Renal pelvis (tissue), 4 donors: Measurements from ENCODE around the gene KRT4. TPM values are rescaled to one million over a fixed set of nuclear protein-coding genes. Genes with fewer than 3 reads are reported as not detected.

Experiments
- DNase-seq: peaks from one replicate; pipeline ENCODE4 v3.0.0-alpha.2; 2013
- polyA plus RNA-seq, 3 donors: library from polyadenylated mRNA; unstranded; fragments of 120-200 nt; gene quantifications; one replicate each; pipeline ENCODE4 v1.2.1, GENCODE V29; 2013; ENCODE audit not compliant: insufficient read length in 3 of 3

The KRT4 gene
- polyA plus RNA-seq, 3 donors, result 0.40 to 0.65 (median 0.51) TPM

- no peak for DNase-seq
Observed at GRCh38 chr12:52794479-52795331, 19.2 kb downstream of the KRT4 start.

GRCh38 chr12:52792185-52793029 lies 21.5 kb downstream of the KRT4 start:
- DNase-seq, result no peak

- no peak for DNase-seq
Observed at GRCh38 chr12:52791271-52792184, 22.4 kb downstream of the KRT4 start.

GRCh38 chr12:52790427-52791270 lies 23.3 kb downstream of the KRT4 start:
- DNase-seq, result no peak

GRCh38 chr12:52789637-52790426 lies 24.1 kb downstream of the KRT4 start:
- DNase-seq, result peak; percentile 26

- DNase-seq, result no peak
Observed at GRCh38 chr12:52788876-52789636, 24.9 kb downstream of the KRT4 start.

GRCh38 chr12:52788192-52788875 lies 25.6 kb downstream of the KRT4 start:
- no peak for DNase-seq

GRCh38 chr12:52787324-52788191 lies 26.4 kb downstream of the KRT4 start:
- no peak for DNase-seq

- no peak for DNase-seq
Observed at GRCh38 chr12:52784909-52785308, 29.0 kb downstream of the KRT4 start.

- DNase-seq, result no peak
Observed at GRCh38 chr12:52783563-52784316, 30.2 kb downstream of the KRT4 start.

GRCh38 chr12:52782502-52782901 lies 31.4 kb downstream of the KRT4 start:
- no peak for DNase-seq

GRCh38 chr12:52781399-52782082 lies 32.4 kb downstream of the KRT4 start:
- DNase-seq, result no peak

- no peak for DNase-seq
Observed at GRCh38 chr12:52779914-52780313, 34.0 kb downstream of the KRT4 start.

GRCh38 chr12:52778833-52779232 lies 35.1 kb downstream of the KRT4 start:
- no peak for DNase-seq

- DNase-seq, result no peak
Observed at GRCh38 chr12:52777566-52777965, 36.4 kb downstream of the KRT4 start.

GRCh38 chr12:52776913-52777395 lies 37.0 kb downstream of the KRT4 start, which contains the start of gene KRT76:
Gene KRT76, minus strand, starts transcription at chr12:52777345. Its CDS starts 54 bp downstream, at chr12:52777291.
- DNase-seq, result no peak
